Activated T-helper 17 cell treated with anti-CD3 and anti-CD28 coated beads, Interleukin-2, amount 50 U/mL, for 72 hours (primary cell): Measurements from ENCODE around the gene TAX1BP1. TPM values are rescaled to one million over a fixed set of nuclear protein-coding genes. Genes with fewer than 3 reads are reported as not detected.

Source experiments
- ATAC-seq: fragments of 150-1000 bp; cut with Tn5 transposase; replicated peaks from 2 replicates; pipeline ENCODE4 v1.10.0; 2021; ENCODE audit warnings: mild to moderate bottlenecking, moderate library complexity
- H3K27ac Mint-ChIP-seq: one replicate; pipeline ENCODE4 v1.8.0; 2022; ENCODE audit warnings: mixed read lengths
- H3K27me3 Mint-ChIP-seq: one replicate; pipeline ENCODE4 v1.8.0; 2022; ENCODE audit warnings: mixed read lengths
- H3K36me3 Mint-ChIP-seq: one replicate; pipeline ENCODE4 v1.8.0; 2022; ENCODE audit warnings: low read depth, mild to moderate bottlenecking, mixed read lengths
- H3K4me1 Mint-ChIP-seq: one replicate; pipeline ENCODE4 v1.8.0; 2022; ENCODE audit warnings: mixed read lengths
- H3K4me3 Mint-ChIP-seq: one replicate; pipeline ENCODE4 v1.8.0; 2022; ENCODE audit warnings: mild to moderate bottlenecking, mixed read lengths
- H3K9me3 Mint-ChIP-seq: one replicate; pipeline ENCODE4 v1.8.0; 2022; ENCODE audit warnings: mixed read lengths
- total RNA-seq, 2 donors: library from RNA; stranded (reverse); gene quantifications; one replicate each; pipeline ENCODE4 v1.2.3, GENCODE V29; 2022

Gene TAX1BP1
- total RNA-seq, 2 donors from 2014 or later = 100 to 151 TPM

DNA sequence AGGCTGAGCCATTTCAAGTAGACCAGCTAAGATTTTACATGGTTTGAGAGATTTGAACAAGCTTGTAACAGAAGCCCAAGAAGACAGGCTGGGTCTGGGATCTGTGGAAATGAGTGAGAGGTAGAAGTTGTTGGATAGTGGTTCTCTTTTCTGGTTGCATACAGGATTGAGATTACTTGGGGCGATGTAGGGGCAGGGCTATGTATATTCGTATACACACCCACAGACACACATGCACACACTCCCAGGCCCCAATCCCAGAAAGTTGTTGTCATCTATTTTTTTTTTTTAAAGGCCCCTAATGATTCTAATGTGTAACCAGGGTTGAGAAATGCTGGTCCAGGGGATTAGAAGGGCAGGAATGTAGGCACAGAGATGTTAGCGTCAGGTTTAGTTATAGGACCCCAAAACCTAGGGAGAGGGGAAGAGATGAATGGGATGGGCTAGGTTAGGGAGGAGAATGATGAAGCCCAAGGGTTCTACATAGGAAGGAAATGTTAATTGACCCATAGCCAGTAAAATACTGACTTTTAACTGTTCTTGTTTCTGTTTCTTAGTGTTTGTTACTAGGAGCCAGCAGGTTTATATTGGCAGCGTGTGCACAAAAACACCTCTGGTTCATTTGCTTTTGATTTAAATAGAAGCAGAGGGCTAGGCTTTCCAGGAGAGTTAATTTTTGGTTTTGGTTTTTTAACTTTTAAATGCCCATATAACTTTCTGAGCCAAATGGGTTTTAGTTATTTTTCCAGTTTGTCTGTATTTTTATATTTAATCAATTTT lies 7.8 kb downstream of the TAX1BP1 start:
- Mint-ChIP-seq H3K4me3 (no peak overlapping the region), H3K27me3 (no peaks in the 10 kb centered on the region), H3K9me3 (no peaks in the 10 kb centered on the region), H3K4me1 (peaks cover 45% of the 10 kb centered on the region), H3K27ac (no peak overlapping the region), H3K36me3 (peaks cover 65% of the 10 kb centered on the region)
- no peak for ATAC-seq

DNA sequence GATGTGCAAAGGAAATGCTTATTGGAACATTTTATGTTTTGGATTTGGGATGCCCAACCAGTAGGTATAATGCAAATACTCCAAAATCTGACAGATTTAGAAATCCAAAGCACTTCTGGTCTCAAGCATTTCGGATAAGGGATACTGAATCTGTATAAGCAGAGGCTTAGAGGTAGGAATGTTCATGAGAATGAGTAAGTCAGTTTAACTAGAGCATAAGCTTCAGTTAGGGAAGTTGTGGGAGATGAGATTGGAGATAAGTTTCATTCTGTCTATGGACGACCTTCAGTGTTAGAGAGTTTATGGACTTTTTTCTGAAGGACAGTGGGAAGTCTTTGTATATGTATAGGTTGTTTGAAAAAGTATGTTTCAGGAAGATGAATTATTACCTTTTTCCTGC lies 10.4 kb downstream of the TAX1BP1 start:
- H3K27me3 Mint-ChIP-seq = no peaks in the 10 kb centered on the region
- peaks cover 40% of the 10 kb centered on the region for H3K4me1 Mint-ChIP-seq
- H3K36me3 Mint-ChIP-seq = peaks cover 83% of the 10 kb centered on the region
- no peak for ATAC-seq
- no peak overlapping the region for H3K4me3 Mint-ChIP-seq
- no peaks in the 10 kb centered on the region for H3K9me3 Mint-ChIP-seq
- H3K27ac Mint-ChIP-seq = peak overlapping the region; percentile 48

DNA sequence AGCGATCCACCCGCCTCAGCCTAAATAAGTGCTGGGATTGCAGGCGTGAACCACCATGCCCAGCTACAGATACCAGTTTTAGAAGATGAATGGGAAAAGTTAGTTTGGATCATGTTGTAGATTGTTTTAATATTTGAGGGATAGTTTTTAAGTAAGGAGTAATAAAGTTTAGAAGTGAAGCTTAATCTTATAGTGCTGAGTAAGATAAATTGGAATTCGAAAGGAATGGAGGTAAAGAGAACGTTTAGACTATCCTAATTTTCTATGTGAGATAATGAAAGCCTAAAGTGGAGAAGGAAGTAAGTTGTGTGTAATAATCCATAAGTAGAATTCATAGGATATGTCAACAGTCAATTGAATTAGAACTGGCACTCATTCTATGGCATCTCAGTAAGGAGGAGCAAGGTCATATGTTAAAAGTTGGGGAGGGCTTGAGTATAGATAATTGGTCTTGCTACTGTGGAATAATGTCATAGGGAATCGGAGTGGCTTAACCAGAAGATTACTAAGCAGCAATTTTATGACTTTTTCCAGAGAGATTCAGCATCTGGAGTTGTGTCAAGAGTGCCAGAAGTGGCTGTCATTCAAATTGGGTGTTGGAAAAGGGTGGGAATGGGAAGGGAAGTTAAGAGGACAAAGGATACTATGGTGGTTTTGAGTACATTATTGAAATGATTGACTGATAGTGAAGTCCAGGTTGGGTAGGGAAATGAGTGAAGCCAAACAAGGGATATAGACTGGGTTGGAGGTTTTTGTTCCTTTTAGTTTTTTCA lies 12.1 kb downstream of the TAX1BP1 start:
- Mint-ChIP-seq H3K4me1 (peaks cover 34% of the 10 kb centered on the region), H3K4me3 (no peak overlapping the region), H3K36me3 (peaks cover 100% of the 10 kb centered on the region), H3K27me3 (no peaks in the 10 kb centered on the region), H3K27ac (no peak overlapping the region), H3K9me3 (no peaks in the 10 kb centered on the region)
- ATAC-seq = no peak

DNA sequence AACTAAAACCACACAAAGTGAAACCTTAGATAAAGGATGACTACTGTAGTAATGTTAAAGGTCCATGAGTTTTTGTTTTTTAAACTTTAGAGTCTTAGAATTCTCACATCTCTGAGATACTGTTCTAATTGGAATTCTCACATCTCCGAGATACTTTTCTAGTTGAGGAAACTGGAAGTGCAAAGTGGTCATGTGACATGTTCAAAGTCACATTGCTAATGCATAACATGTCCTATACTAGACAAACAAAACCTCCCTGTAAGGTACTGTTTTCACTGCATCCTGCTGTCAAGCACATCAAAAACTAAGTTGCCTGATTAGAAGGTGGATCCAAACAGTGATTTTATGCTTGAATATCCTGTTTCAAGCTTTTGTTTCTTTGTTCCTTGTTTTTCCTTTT lies 13.9 kb downstream of the TAX1BP1 start:
- peaks cover 24% of the 10 kb centered on the region for H3K4me1 Mint-ChIP-seq
- H3K4me3 Mint-ChIP-seq = no peak overlapping the region
- H3K36me3 Mint-ChIP-seq = peaks cover 100% of the 10 kb centered on the region
- no peak for ATAC-seq
- no peaks in the 10 kb centered on the region for H3K9me3 Mint-ChIP-seq
- no peak overlapping the region for H3K27ac Mint-ChIP-seq
- no peaks in the 10 kb centered on the region for H3K27me3 Mint-ChIP-seq

DNA sequence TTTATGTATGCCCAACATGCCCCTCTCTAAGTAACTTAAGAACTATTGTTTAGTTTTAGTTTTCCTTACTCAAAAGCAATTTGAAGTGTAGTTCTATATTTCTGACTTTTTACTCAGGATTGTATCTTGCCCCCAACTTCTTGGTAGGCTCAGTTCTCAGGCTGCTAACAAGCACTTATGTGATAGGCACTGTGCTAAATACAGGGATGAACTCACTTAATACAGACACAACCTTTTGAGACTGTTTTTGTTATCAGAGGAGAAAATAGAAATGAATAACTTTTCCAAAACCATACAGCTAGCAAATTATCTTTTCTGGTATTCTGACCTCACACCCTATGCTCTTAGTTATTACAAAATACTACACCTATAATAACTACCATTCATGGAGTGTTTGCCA lies 16.3 kb downstream of the TAX1BP1 start:
- Mint-ChIP-seq H3K4me1 (peaks cover 20% of the 10 kb centered on the region), H3K36me3 (peaks cover 99% of the 10 kb centered on the region), H3K4me3 (no peak overlapping the region), H3K27ac (no peak overlapping the region), H3K27me3 (no peaks in the 10 kb centered on the region), H3K9me3 (no peaks in the 10 kb centered on the region)
- ATAC-seq = no peak

DNA sequence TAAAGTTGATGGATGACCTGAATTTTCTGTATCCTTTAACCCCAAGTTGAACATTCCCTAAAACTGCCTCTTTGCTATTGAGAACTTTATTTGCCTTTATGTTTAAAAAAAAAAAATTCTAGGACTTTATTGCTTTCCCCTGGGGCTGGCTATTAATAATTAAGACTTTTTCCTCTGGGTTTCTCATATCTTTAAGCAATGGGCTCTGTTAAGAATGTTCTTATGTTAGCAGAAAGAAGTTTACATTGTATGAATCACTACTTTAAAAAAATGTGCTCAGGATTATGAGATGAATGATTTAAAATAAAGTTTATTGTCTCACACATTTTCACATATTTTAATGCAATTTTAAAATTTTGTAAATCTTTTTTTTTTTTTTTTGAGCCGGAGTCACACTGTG lies 19.5 kb downstream of the TAX1BP1 start:
- H3K27ac Mint-ChIP-seq = no peak overlapping the region
- H3K9me3 Mint-ChIP-seq = no peaks in the 10 kb centered on the region
- H3K36me3 Mint-ChIP-seq = peaks cover 90% of the 10 kb centered on the region
- peaks cover 18% of the 10 kb centered on the region for H3K4me1 Mint-ChIP-seq
- ATAC-seq = no peak
- H3K27me3 Mint-ChIP-seq = no peaks in the 10 kb centered on the region
- no peak overlapping the region for H3K4me3 Mint-ChIP-seq

DNA sequence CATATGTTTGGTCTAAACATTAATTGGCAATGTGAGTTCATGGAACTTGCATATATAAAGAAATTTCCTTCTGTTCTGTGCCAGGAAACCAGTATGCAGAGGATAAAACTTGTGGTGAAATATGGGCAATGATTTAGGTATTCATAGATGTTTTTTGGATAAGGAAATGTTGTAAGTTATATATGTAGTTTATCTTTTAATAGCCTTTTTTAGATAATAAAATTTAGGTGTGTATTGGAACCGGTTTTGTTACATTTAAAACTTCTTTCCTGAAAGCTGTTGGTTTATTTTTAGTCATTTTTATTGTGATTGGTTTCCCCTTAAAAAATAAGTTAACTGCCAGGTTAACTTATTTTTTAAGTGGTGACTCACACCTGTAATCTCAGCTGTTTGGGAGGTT lies 22.1 kb downstream of the TAX1BP1 start:
- H3K27me3 Mint-ChIP-seq = no peaks in the 10 kb centered on the region
- peaks cover 10% of the 10 kb centered on the region for H3K4me1 Mint-ChIP-seq
- H3K36me3 Mint-ChIP-seq = peaks cover 87% of the 10 kb centered on the region
- H3K9me3 Mint-ChIP-seq = no peaks in the 10 kb centered on the region
- no peak overlapping the region for H3K27ac Mint-ChIP-seq
- no peak overlapping the region for H3K4me3 Mint-ChIP-seq
- no peak for ATAC-seq

DNA sequence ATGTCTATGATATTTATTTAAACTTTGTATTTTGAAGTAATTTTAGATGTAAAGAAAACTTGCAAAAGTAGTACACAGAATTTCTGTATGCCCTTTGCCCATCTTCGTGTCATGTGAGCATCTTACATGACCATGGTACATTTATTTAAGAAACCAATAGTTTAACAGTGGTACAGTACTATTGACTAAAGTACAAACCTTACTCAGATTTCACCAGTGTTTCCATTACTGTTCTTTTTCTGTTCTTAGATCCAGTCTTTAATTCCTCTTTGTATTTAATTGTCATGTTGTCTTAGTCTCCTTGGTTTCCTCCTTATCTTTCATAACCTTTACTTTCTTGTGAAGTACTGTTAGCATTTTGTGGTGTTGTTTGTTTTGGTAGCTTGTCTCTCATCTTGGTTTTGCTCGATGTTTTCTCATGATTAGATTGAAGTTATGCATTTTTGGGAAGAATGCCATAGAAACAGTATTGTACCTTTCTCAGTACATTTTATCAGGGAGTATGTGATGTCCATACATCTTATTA lies 24.1 kb downstream of the TAX1BP1 start:
- H3K27me3 Mint-ChIP-seq = no peaks in the 10 kb centered on the region
- H3K27ac Mint-ChIP-seq = no peak overlapping the region
- no peak for ATAC-seq
- no peaks in the 10 kb centered on the region for H3K9me3 Mint-ChIP-seq
- H3K36me3 Mint-ChIP-seq = peaks cover 83% of the 10 kb centered on the region
- H3K4me1 Mint-ChIP-seq = peaks cover 10% of the 10 kb centered on the region
- H3K4me3 Mint-ChIP-seq = no peak overlapping the region

DNA sequence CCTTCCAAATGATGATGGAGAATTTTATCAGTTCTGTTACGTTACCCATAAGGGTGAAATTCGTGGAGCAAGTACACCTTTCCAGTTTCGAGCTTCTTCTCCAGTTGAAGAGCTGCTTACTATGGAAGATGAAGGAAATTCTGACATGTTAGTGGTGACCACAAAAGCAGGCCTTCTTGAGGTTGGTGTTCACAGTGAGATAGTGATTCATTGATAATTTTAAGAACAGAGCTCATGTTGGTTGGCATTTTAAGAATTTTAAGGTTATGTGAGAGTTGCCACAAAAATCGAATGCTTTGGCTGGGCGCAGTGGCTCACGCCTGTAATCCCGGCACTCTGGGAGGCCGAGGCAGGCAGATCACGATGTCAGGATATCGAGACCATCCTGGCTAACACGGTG lies 25.9 kb downstream of the TAX1BP1 start:
- H3K36me3 Mint-ChIP-seq = peaks cover 85% of the 10 kb centered on the region
- no peaks in the 10 kb centered on the region for H3K9me3 Mint-ChIP-seq
- ATAC-seq = no peak
- no peak overlapping the region for H3K4me3 Mint-ChIP-seq
- H3K27ac Mint-ChIP-seq = no peak overlapping the region
- H3K4me1 Mint-ChIP-seq = peaks cover 10% of the 10 kb centered on the region
- H3K27me3 Mint-ChIP-seq = no peaks in the 10 kb centered on the region

DNA sequence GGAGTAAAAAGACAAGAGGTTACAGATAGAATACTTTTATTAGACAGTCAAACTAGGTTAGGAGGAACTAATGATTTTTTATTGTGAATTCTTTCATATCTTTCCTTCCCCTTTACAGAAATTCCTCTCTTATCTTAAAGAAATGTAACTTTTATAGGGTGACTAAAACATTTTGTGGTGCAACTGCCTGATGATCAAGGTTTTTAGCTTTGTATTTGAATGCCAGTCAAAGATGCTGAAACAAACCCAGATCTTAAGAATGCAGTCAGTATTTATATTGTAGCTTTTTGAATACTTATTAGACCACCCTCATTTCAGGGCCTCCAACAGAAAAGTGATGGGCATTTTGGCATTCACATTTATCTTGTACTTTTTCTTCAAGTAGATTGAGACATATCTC lies 27.4 kb downstream of the TAX1BP1 start:
- Mint-ChIP-seq H3K4me1 (peaks cover 11% of the 10 kb centered on the region), H3K36me3 (peaks cover 85% of the 10 kb centered on the region), H3K9me3 (no peaks in the 10 kb centered on the region), H3K27me3 (no peaks in the 10 kb centered on the region), H3K4me3 (no peak overlapping the region), H3K27ac (no peak overlapping the region)
- ATAC-seq = no peak

DNA sequence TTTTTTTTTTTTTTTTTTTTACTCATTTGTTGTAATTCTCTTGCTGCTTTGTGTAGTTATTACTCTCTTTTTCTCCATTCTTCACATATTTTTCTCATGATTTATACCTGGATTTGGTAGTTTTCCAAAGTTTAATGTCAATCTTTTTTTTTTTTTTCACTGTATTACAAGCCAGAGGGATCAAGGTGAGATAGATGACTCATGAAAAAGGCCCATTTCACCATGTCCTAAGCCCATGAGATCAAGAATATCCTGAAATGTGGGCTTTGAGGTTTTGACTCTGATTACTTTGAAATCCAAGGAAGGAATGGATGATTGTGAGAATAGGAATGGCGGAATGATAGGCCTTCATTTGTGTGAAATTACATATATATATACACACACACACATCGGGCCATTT lies 31.1 kb downstream of the TAX1BP1 start:
- H3K36me3 Mint-ChIP-seq = peaks cover 87% of the 10 kb centered on the region
- ATAC-seq = no peak
- H3K4me1 Mint-ChIP-seq = peaks cover 12% of the 10 kb centered on the region
- H3K27me3 Mint-ChIP-seq = no peaks in the 10 kb centered on the region
- H3K27ac Mint-ChIP-seq = peak overlapping the region; percentile 59
- H3K9me3 Mint-ChIP-seq = no peaks in the 10 kb centered on the region
- H3K4me3 Mint-ChIP-seq = no peak overlapping the region

DNA sequence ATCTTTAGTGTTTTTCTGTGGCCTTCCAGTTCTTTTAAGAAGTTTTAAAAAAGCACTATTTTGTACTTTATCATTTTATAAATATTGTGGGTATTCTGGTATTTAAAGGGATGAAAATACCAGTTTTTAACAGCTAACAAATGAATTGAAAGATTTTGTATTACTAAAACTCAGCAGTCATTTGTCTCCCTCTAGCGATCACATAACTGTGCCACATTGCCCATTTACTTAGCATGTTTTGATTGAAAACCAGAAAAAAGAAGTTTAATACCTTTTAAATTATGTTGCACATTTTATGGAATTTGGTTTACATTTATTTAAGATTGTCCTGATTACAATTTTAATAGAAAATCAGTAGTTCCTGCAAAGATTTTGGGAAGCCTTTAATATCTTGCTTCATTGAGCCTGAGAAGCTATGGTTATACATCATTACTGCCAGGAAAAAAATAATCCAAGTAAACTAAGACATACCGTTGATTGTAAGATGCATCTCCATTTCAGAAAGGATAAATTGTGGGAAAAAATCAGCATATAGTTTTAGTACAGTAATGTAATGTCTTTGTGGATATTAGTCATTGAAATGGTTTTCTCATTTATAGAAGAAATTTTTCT lies 34.9 kb downstream of the TAX1BP1 start:
- H3K4me3 Mint-ChIP-seq = no peak overlapping the region
- no peaks in the 10 kb centered on the region for H3K9me3 Mint-ChIP-seq
- H3K27me3 Mint-ChIP-seq = no peaks in the 10 kb centered on the region
- no peak overlapping the region for H3K27ac Mint-ChIP-seq
- peaks cover 22% of the 10 kb centered on the region for H3K4me1 Mint-ChIP-seq
- H3K36me3 Mint-ChIP-seq = peaks cover 91% of the 10 kb centered on the region
- no peak for ATAC-seq

DNA sequence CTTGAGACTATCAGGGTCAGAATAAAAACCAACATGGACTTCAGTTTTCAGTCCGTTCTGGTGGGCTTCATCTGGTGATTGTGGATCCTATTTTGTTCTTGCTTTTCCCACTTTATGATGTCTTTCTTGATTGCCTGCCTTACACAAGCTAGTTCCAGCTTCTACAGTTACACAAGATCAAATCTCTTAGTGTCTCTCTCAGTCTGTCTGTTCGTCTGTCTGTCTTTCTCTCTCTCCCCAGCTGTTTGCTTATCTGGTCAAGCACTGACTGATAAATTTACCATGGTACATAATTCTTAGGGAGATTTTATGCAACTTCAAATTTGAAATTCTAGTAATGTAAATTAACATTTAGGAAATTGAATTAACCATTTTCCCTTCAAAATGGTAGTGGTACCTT lies 35.8 kb downstream of the TAX1BP1 start:
- ATAC-seq = no peak
- Mint-ChIP-seq H3K9me3 (no peaks in the 10 kb centered on the region), H3K4me3 (no peak overlapping the region), H3K27ac (no peak overlapping the region), H3K27me3 (no peaks in the 10 kb centered on the region), H3K36me3 (peaks cover 87% of the 10 kb centered on the region), H3K4me1 (peaks cover 26% of the 10 kb centered on the region)

DNA sequence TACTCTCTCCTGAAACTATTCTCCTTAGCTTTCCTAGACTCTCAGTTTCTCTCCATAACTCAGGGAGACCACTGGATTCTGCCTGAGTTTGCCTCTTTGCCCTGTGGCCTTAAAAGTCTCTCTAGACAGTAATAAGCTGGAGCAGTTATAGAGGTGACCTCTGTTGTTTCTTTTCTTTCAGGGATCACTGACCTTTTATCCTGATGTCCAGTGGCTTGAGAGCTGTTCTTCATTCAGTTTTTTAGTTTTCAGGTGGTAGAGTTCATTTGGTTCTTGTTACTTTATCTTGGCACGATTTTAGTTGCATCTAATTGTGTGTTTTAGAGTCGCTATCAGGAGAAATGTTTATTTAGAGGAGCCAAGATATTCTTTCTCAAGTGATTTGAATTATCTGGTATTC lies 37.7 kb downstream of the TAX1BP1 start:
- Mint-ChIP-seq H3K9me3 (no peaks in the 10 kb centered on the region), H3K4me3 (no peak overlapping the region), H3K4me1 (peaks cover 23% of the 10 kb centered on the region), H3K27me3 (no peaks in the 10 kb centered on the region), H3K27ac (peak overlapping the region; percentile 13), H3K36me3 (peaks cover 76% of the 10 kb centered on the region)
- no peak for ATAC-seq

DNA sequence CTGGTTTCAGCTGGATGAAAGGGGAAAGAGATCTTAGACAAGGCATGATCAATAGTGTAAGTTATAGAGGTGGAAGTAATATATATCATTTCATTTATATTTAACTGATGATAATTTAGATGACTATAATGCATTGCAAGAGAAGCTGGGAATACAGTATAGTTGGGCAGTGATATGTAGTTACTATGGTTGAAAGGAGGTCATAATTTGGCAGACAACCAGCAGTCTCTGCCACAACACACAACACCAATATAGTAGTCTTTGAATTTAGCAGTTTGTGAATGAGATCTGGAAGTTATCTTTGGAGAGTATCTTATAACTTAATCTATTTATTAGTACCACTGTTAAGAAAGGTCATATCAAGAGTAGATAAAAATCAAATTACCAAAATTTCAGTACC lies 39.9 kb downstream of the TAX1BP1 start:
- Mint-ChIP-seq H3K36me3 (peaks cover 67% of the 10 kb centered on the region), H3K4me3 (no peak overlapping the region), H3K9me3 (no peaks in the 10 kb centered on the region), H3K4me1 (peaks cover 28% of the 10 kb centered on the region), H3K27me3 (no peaks in the 10 kb centered on the region), H3K27ac (peak overlapping the region; percentile 3)
- no peak for ATAC-seq
